GM18526 (cell line): Measurements from ENCODE around the gene SYNE3.

Experiments used
- POLR2A ChIP-seq: IDR thresholded peaks from 3 replicates; pipeline ENCODE4 v1.6.1; 2011; ENCODE audit not compliant: insufficient read length; ENCODE audit errors: extremely low read depth

The SYNE3 gene

GRCh38 chr14:95521001-95521400 lies 4.6 kb upstream of the SYNE3 start:
- no peak for TF ChIP-seq POLR2A

- peak; percentile 23 for TF ChIP-seq POLR2A
These were observed 3.9 kb upstream of the SYNE3 start for GRCh38 chr14:95520346-95520745.

- TF ChIP-seq POLR2A = peak; percentile 22
These were observed 3.2 kb upstream of the SYNE3 start for GRCh38 chr14:95519699-95520098.

- TF ChIP-seq POLR2A = no peak
These were observed 1.7 kb upstream of the SYNE3 start for GRCh38 chr14:95518045-95518751.

GRCh38 chr14:95515596-95516552 lies 576 bp downstream of the SYNE3 start:
- no peak for TF ChIP-seq POLR2A

GRCh38 chr14:95515080-95515489 lies 1.4 kb downstream of the SYNE3 start:
- no peak for TF ChIP-seq POLR2A

- no peak for TF ChIP-seq POLR2A
These were observed 2.0 kb downstream of the SYNE3 start for GRCh38 chr14:95514131-95515079.

GRCh38 chr14:95513291-95513690 lies 3.2 kb downstream of the SYNE3 start:
- TF ChIP-seq POLR2A = no peak

- no peak for TF ChIP-seq POLR2A
These were observed 4.8 kb downstream of the SYNE3 start for GRCh38 chr14:95511687-95512086.

- TF ChIP-seq POLR2A = no peak
These were observed 5.6 kb downstream of the SYNE3 start for GRCh38 chr14:95510804-95511203.

- no peak for TF ChIP-seq POLR2A
These were observed 7.0 kb downstream of the SYNE3 start for GRCh38 chr14:95509495-95509894.

- TF ChIP-seq POLR2A = no peak
These were observed 8.1 kb downstream of the SYNE3 start for GRCh38 chr14:95508377-95508776.

- TF ChIP-seq POLR2A = no peak
These were observed 8.7 kb downstream of the SYNE3 start for GRCh38 chr14:95507701-95508103.

GRCh38 chr14:95507174-95507573 lies 9.3 kb downstream of the SYNE3 start:
- no peak for TF ChIP-seq POLR2A

- no peak for TF ChIP-seq POLR2A
These were observed 11.3 kb downstream of the SYNE3 start for GRCh38 chr14:95505030-95505589.
